Activated CD4-positive, alpha-beta memory T cell treated with anti-CD3 and anti-CD28 coated beads, Interleukin-2, amount 10 ng/mL, durations not matched to agents 7 days and 5 days (primary cell): Measurements from ENCODE around the gene MMP20. TPM values are rescaled to one million over a fixed set of nuclear protein-coding genes. Genes with fewer than 3 reads are reported as not detected.

Experiments used
- CTCF ChIA-PET: fragments of 350-600 bp; sonication (Branson Sonifier 250); formaldehyde crosslinking; loops from one replicate; lab custom pipeline; 2021; ENCODE audit warnings: antibody characterized with exemption, inconsistent platforms; lab: Charles Lee
- POLR2A ChIA-PET: fragments of 350-600 bp; sonication (Branson Sonifier 250); formaldehyde crosslinking; loops from one replicate; lab custom pipeline; 2021; ENCODE audit warnings: antibody characterized with exemption; lab: Charles Lee
- DNase-seq: peaks from one replicate; pipeline ENCODE4 v3.0.0-alpha.2; 2020
- H3K27ac Mint-ChIP-seq: one replicate; pipeline ENCODE4 v1.8.0; 2021; ENCODE audit warnings: mild to moderate bottlenecking, mixed read lengths
- H3K27me3 Mint-ChIP-seq: one replicate; pipeline ENCODE4 v1.8.0; 2021; ENCODE audit warnings: mixed read lengths
- H3K36me3 Mint-ChIP-seq: one replicate; pipeline ENCODE4 v1.8.0; 2021; ENCODE audit warnings: low read depth, mixed read lengths
- H3K4me1 Mint-ChIP-seq: one replicate; pipeline ENCODE4 v1.8.0; 2021; ENCODE audit warnings: mixed read lengths
- H3K4me3 Mint-ChIP-seq: one replicate; pipeline ENCODE4 v1.8.0; 2021; ENCODE audit warnings: mild to moderate bottlenecking, mixed read lengths
- H3K9me3 Mint-ChIP-seq: one replicate; pipeline ENCODE4 v1.8.0; 2021; ENCODE audit warnings: mixed read lengths
- total RNA-seq, 2 experiments: library from RNA; stranded (reverse); gene quantifications; one replicate each; pipeline ENCODE4 v1.2.3, GENCODE V29; 2021

Gene MMP20
- total RNA-seq, 2 experiments from 2014 or later: not detected

DNA sequence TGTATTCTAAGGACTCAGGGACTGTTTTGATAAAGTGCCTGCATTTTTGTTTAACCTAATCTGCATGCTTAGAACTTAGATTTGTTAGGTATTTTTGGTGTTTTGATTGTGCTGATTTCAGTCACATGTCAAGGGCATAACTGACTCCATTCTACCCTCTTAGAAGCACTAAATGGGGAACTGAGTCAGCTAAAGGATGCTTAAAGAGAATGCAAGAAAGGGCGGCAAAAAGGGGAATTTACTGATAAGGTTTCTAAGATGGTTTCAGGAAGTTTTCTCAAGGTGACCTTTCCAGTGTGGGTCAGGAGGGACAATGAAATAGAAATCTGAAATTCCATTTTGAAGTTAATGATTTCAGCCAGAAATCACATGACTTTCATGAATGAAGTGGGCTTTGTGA, 43.0 kb downstream of the MMP20 start:
- H3K9me3 Mint-ChIP-seq: peaks cover 2% of the 10 kb centered on the region
- peaks cover 6% of the 10 kb centered on the region for H3K4me1 Mint-ChIP-seq
- CTCF ChIA-PET: no interaction called here
- no peak overlapping the region for H3K4me3 Mint-ChIP-seq
- POLR2A ChIA-PET: no interaction called here
- DNase-seq: no peak
- no peaks in the 10 kb centered on the region for H3K27me3 Mint-ChIP-seq
- no peaks in the 10 kb centered on the region for H3K36me3 Mint-ChIP-seq
- H3K27ac Mint-ChIP-seq: no peak overlapping the region

DNA sequence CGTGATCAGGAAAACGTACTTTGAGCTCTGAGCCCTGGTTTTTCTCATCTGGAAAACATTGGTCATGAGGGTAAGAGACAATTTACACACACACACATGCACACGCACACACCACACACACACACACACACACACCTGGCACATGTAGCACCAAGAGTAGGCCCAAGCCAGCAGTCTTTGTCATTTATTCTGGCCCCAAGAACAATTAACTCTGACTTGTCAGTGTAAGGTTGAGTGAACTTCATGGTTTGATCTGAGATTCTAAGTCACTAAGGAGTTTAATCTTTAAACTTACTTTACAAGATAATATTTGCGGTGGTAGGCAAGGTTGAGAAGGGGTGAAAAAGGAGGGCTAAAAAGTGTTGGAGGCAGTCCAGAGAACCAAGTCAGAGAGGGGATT, 44.1 kb downstream of the MMP20 start:
- H3K27me3 Mint-ChIP-seq: no peaks in the 10 kb centered on the region
- no peak for DNase-seq
- POLR2A ChIA-PET: no interaction called here
- H3K27ac Mint-ChIP-seq: no peak overlapping the region
- peaks cover 1% of the 10 kb centered on the region for H3K9me3 Mint-ChIP-seq
- CTCF ChIA-PET: interaction anchor here (0.7 to 1.2 kb wide), 2 partner anchors 10 to 30 kb away, joined by 3 read pairs; no protein-coding TSS in a partner anchor
- H3K36me3 Mint-ChIP-seq: no peaks in the 10 kb centered on the region
- peaks cover 15% of the 10 kb centered on the region for H3K4me1 Mint-ChIP-seq
- H3K4me3 Mint-ChIP-seq: no peak overlapping the region

DNA sequence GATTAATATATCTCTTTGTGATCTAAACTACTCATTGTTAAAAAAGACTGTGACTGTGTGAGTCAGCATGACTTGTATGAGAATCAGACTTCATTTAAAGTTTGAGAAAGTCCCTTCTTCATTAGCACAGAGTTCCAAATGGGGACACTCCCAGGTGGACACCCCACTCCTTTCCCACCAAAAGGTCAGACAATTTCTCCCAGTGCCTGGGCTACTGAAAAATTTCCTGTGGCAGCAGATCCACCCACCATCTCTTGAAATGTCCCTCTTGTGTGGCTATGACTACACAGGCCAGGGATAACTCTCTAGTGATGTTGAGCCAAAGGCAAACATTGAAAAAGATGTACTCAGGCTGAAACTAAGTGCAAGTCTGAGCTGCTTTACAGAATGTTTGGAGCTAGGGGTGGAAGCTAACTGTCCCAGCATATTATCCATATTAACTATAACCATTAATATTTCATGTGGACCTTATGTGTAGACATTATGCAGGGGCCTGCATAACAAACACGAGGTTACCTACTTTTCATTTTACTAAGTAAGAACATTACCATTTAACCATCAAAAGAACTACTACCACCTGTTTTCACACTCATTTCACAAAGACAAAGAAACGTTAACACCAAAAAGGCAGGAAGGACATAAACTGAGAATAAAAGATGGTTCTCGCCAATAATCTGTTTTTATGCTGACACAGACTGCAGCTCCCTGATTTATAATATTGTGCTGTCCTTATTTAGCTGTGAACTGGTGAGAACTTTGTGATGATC, 44.8 kb downstream of the MMP20 start:
- Mint-ChIP-seq H3K36me3 (no peaks in the 10 kb centered on the region), H3K4me3 (no peak overlapping the region), H3K27me3 (no peaks in the 10 kb centered on the region), H3K4me1 (peaks cover 18% of the 10 kb centered on the region), H3K9me3 (no peaks in the 10 kb centered on the region), H3K27ac (no peak overlapping the region)
- ChIA-PET CTCF (interaction anchor here (1.2 kb wide), 1 partner anchor 31 kb away, joined by 3 read pairs; no protein-coding TSS in a partner anchor), POLR2A (no interaction called here)
- no peak for DNase-seq

DNA sequence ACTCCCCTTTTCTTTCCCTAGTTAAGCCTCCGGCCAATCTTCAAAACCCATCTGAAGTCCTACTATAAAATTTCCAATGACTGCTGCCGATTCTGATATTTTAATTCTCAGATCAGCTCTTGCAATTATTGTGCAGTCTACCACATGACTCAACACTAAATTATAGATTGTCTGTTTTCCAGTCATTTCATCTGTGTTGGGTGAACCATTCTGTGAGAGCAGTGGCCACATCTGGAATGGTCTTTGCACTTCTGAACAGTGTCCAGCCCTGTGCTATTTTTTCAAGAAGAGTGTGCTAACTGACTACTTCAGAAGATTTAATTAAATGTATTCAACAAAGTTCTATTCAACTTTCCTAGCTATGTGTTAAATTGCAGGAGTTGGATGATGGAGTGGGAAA, 47.4 kb downstream of the MMP20 start:
- H3K9me3 Mint-ChIP-seq: no peaks in the 10 kb centered on the region
- no peaks in the 10 kb centered on the region for H3K27me3 Mint-ChIP-seq
- CTCF ChIA-PET: interaction anchor here (1.5 kb wide), 1 partner anchor 284 kb away, joined by 5 read pairs; no protein-coding TSS in a partner anchor
- H3K4me3 Mint-ChIP-seq: no peak overlapping the region
- no peak for DNase-seq
- POLR2A ChIA-PET: interaction anchor here (1.2 kb wide), 1 partner anchor 18 kb away, joined by 4 read pairs; no protein-coding TSS in a partner anchor
- no peak overlapping the region for H3K27ac Mint-ChIP-seq
- H3K4me1 Mint-ChIP-seq: peaks cover 18% of the 10 kb centered on the region
- H3K36me3 Mint-ChIP-seq: no peaks in the 10 kb centered on the region

DNA sequence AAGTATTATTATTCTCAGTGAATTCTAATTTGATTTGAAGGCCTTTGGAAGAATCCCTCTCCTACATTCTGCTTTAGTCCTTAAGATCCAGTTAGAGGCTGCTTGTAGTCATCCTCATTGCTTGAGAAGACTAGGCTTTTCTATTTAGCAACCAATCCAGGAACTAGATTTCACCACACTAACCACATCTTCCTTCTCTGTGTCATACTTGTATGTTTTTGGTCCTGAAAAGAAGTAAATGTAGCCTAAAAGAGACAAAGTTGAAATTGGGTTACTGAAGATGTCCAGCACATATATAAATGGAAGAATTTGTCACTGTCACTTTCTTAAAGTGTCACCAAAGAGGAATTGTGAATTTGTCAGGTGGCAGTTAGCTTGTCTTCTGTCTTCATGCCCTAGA, 48.0 kb downstream of the MMP20 start:
- Mint-ChIP-seq H3K36me3 (no peaks in the 10 kb centered on the region), H3K9me3 (no peaks in the 10 kb centered on the region), H3K4me3 (no peak overlapping the region), H3K4me1 (peaks cover 18% of the 10 kb centered on the region), H3K27me3 (no peaks in the 10 kb centered on the region), H3K27ac (no peak overlapping the region)
- ChIA-PET POLR2A (interaction anchor here (1.2 kb wide), 1 partner anchor 18 kb away, joined by 4 read pairs; no protein-coding TSS in a partner anchor), CTCF (interaction anchor here (1.5 kb wide), 1 partner anchor 283 kb away, joined by 5 read pairs; no protein-coding TSS in a partner anchor)
- no peak for DNase-seq

DNA sequence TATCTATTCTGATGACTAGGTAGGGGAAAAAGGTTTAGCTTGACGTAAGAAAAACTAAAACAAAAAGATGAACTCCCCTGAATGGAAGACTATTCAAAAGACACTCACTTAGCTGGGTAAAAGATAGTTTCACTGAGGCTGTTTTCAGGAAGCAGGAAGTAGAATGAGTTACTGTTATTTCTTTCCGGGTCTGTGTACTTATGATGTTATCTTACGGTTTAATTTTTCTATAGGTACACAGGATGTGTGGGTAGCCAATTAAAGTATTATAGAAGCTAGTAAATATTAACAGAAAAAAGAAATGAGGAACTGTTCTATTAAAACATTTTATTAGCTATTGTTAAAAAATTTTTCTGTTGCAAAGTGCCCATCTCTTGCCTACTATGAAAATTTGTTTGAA, 48.8 kb downstream of the MMP20 start:
- no peak for DNase-seq
- Mint-ChIP-seq H3K27ac (no peak overlapping the region), H3K9me3 (peaks cover 4% of the 10 kb centered on the region), H3K4me3 (no peak overlapping the region), H3K36me3 (no peaks in the 10 kb centered on the region), H3K27me3 (no peaks in the 10 kb centered on the region), H3K4me1 (peaks cover 18% of the 10 kb centered on the region)
- ChIA-PET CTCF (interaction anchor here (1.2 kb wide), 1 partner anchor 282 kb away, joined by 3 read pairs; no protein-coding TSS in a partner anchor), POLR2A (no interaction called here)

DNA sequence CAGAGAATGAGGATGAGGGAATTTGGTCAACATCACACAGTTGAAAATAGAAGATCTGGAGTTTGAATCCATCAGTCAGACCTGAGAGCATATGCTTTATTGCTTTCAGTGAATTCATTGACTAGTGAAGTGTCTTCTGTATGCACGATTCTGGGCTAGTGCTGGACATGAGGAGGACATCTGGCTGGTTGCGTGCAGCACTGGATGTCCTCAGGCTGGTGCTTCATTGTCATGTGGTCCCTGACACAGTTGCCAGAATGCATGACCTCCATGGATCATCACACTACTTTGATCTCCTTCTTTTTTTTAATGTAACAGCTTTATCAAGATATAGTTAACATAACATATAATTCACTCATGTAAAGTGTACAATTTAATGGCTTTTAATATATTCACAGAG, 50.1 kb downstream of the MMP20 start:
- peaks cover 18% of the 10 kb centered on the region for H3K4me1 Mint-ChIP-seq
- ChIA-PET POLR2A (no interaction called here), CTCF (no interaction called here)
- DNase-seq: no peak
- H3K9me3 Mint-ChIP-seq: peaks cover 4% of the 10 kb centered on the region
- H3K27ac Mint-ChIP-seq: no peak overlapping the region
- H3K36me3 Mint-ChIP-seq: no peaks in the 10 kb centered on the region
- H3K4me3 Mint-ChIP-seq: no peak overlapping the region
- H3K27me3 Mint-ChIP-seq: peaks cover 2% of the 10 kb centered on the region

DNA sequence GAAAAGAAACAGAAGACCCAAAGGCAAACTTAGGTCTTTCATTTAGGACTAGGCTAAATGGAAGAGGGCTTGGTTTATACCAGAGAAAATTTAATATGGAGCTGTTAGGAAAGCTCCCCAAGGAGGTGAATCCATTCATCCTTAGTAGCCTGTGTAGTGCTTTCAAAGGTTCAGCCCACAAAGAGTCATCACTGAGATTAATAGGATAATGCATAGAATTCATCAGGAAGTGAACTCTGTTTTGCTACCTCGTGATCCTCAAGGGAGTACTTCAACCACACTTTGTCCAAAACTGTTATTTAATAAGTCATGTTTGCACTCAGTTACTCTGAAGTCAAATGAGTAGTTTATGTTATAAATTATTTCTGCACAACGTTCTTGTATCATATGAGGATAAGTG, 51.3 kb downstream of the MMP20 start:
- peaks cover 18% of the 10 kb centered on the region for H3K4me1 Mint-ChIP-seq
- no peak overlapping the region for H3K27ac Mint-ChIP-seq
- no peak for DNase-seq
- H3K36me3 Mint-ChIP-seq: peaks cover 3% of the 10 kb centered on the region
- no peak overlapping the region for H3K4me3 Mint-ChIP-seq
- CTCF ChIA-PET: no interaction called here
- POLR2A ChIA-PET: no interaction called here
- peaks cover 9% of the 10 kb centered on the region for H3K27me3 Mint-ChIP-seq
- H3K9me3 Mint-ChIP-seq: peaks cover 7% of the 10 kb centered on the region

DNA sequence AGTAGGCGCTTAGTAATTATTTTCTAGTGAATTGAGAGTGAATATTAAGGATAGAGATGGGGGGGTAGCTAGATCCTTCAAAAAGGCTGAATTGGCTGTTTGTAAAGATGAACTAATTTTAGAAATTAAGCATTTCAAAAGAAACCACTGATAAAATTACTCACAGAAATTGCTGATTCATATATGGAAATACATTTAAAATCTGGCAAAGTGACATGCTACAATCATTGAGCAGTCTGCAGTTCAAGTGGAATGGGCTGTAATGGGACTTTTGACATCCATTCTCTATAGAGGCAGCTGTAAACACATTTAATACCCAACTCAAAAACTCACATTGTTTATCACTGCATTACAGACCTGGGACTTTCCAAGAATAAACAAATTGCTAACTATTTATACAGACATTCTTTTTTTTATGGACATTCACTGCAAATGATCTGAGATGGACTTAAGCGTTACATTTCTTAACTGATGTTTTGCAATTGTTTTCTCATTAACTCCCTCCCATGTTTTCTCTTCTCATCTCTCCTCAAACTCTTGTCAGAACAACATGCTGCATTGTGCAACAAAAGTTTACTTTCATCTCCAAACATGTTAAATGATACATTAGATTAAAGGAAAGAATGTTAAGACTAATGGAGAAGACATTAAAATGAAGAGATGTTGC, 52.4 kb downstream of the MMP20 start:
- ChIA-PET CTCF (no interaction called here), POLR2A (interaction anchor here (1.4 kb wide), 1 partner anchor 12 kb away, joined by 4 read pairs; no protein-coding TSS in a partner anchor)
- DNase-seq: no peak
- no peak overlapping the region for H3K27ac Mint-ChIP-seq
- peaks cover 9% of the 10 kb centered on the region for H3K27me3 Mint-ChIP-seq
- H3K9me3 Mint-ChIP-seq: peaks cover 17% of the 10 kb centered on the region
- peaks cover 7% of the 10 kb centered on the region for H3K36me3 Mint-ChIP-seq
- no peak overlapping the region for H3K4me3 Mint-ChIP-seq
- H3K4me1 Mint-ChIP-seq: peaks cover 17% of the 10 kb centered on the region

DNA sequence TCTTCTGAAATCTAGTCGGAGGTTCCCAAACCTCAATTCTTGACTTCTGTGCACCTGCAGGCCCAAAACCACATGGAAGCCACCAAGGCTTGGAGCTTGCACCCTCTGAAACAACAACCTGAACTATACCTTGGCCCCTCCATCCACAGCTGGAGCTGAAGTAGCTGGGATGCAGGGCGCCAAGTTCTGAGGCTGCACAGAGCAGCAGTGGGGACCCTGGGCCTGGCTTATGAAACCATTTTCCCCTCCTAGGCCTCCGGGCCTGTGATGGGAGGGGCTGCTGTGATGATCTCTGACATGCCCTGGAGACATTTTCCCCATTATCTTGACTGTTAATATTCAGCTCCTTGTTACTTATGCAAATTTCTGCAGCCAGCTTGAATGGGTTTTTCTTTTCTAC, 56.3 kb downstream of the MMP20 start:
- Mint-ChIP-seq H3K4me1 (peaks cover 1% of the 10 kb centered on the region), H3K27me3 (peaks cover 16% of the 10 kb centered on the region), H3K36me3 (peaks cover 16% of the 10 kb centered on the region), H3K9me3 (peaks cover 28% of the 10 kb centered on the region), H3K27ac (no peak overlapping the region), H3K4me3 (no peak overlapping the region)
- no peak for DNase-seq
- POLR2A ChIA-PET: no interaction called here
- CTCF ChIA-PET: no interaction called here

DNA sequence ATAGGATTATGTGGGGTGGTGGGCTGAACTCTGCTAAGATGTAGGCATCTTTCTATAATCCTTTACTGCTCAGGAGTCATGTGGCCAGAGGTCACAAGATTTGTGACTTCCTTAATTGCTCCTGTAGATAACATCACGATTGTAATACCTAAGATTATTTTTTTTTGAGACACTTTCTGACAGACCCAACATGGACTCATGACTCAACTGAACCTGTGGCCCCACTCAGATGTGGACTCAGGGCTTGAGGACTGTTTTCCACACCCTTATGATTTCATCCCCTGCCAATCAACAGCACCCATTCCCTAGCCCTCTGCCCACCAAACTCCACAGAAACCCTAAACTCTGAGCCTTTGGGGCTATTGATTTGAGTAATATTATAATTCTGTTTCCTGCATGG, 59.0 kb downstream of the MMP20 start:
- no peak for DNase-seq
- Mint-ChIP-seq H3K4me3 (no peak overlapping the region), H3K27me3 (peaks cover 36% of the 10 kb centered on the region), H3K9me3 (peaks cover 24% of the 10 kb centered on the region), H3K4me1 (peaks cover 17% of the 10 kb centered on the region), H3K27ac (no peak overlapping the region), H3K36me3 (peaks cover 16% of the 10 kb centered on the region)
- ChIA-PET POLR2A (no interaction called here), CTCF (no interaction called here)

DNA sequence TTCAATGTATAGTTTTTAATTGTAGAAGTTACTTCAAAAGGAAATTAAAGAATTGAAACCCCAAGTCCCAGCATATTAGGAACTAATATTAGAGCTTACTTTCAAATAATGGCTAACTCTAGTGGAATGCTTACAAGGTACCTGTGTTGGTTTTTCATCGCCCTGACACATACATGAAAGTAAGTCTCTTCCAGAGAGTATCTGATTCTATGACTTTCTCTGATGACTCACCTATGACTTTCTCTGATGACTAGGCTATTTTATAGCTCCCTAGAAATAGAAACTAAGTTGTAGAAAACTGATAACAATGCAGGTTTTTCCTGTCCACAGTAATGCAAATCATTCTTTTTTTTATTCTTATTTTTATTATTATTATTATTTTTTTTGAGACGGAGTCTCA, 61.0 kb downstream of the MMP20 start:
- no peak for DNase-seq
- CTCF ChIA-PET: interaction anchor here (0.9 to 1.0 kb wide), 2 partner anchors 65 to 174 kb away, joined by 3 read pairs; no protein-coding TSS in a partner anchor

DNA sequence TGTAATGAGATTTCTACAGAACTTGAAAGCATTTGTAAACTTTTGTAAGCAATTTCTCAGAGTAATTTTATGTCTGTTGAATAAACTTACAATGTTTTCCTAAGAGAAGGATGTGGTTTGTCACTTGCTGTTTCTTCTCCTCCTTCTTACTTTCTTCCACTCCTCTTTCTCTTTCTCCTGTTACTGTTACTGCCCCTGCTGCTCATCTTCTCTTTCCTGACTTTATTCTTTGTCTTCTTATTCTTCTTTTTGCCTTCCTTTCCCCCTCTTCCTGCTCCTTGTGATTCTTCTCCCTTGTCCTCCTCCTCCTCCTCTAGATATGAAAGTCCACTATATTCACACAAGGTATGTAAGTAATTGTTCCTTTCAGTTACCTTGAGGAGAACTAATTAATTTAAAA, 63.5 kb downstream of the MMP20 start:
- POLR2A ChIA-PET: no interaction called here
- Mint-ChIP-seq H3K4me3 (no peak overlapping the region), H3K9me3 (peaks cover 6% of the 10 kb centered on the region)

More for the DNA sequence above, 61.0 kb downstream of the MMP20 start:
- Mint-ChIP-seq H3K4me1 (peaks cover 35% of the 10 kb centered on the region), H3K36me3 (peaks cover 13% of the 10 kb centered on the region), H3K4me3 (no peak overlapping the region), H3K27me3 (peaks cover 36% of the 10 kb centered on the region), H3K27ac (no peak overlapping the region), H3K9me3 (peaks cover 21% of the 10 kb centered on the region)
- POLR2A ChIA-PET: no interaction called here

More for the DNA sequence above, 63.5 kb downstream of the MMP20 start:
- H3K27me3 Mint-ChIP-seq: peaks cover 44% of the 10 kb centered on the region
- no peak overlapping the region for H3K27ac Mint-ChIP-seq
- peaks cover 36% of the 10 kb centered on the region for H3K4me1 Mint-ChIP-seq
- H3K36me3 Mint-ChIP-seq: peaks cover 4% of the 10 kb centered on the region
- CTCF ChIA-PET: no interaction called here
- DNase-seq: no peak
